Astrocyte of the spinal cord (primary cell): ENCODE data around the gene CASS4.
A peak's percentile ranks its signal among the peaks of the same experiment; 100 is the strongest.
"Not testable (repeated sequence)": the region's sequence is repeated elsewhere in the genome, so short reads cannot be mapped to it uniquely, and the experiment has no call there.

Source experiments
- DNase-seq: peaks from one replicate; pipeline ENCODE4 v3.0.0; 2011; ENCODE audit warnings: low read depth, low spot score
- H3K4me3 ChIP-seq: 2 replicates; pipeline ENCODE4 v1.5.1; 2011; ENCODE audit warnings: low read depth, mild to moderate bottlenecking, low read length, moderate library complexity
- in situ Hi-C: cut with HindIII; loops from 2 replicates; pipeline ENCODE4 v1.10.0; 2017; ENCODE audit warnings: low sequenced_read_pairs
- TF ChIP-seq, protein P1 (sequence below): IDR thresholded peaks from 2 replicates; pipeline ENCODE4 v1.5.1; 2012; ENCODE audit warnings: low read depth, mild to moderate bottlenecking, low read length, inconsistent platforms

The CASS4 gene

DNA sequence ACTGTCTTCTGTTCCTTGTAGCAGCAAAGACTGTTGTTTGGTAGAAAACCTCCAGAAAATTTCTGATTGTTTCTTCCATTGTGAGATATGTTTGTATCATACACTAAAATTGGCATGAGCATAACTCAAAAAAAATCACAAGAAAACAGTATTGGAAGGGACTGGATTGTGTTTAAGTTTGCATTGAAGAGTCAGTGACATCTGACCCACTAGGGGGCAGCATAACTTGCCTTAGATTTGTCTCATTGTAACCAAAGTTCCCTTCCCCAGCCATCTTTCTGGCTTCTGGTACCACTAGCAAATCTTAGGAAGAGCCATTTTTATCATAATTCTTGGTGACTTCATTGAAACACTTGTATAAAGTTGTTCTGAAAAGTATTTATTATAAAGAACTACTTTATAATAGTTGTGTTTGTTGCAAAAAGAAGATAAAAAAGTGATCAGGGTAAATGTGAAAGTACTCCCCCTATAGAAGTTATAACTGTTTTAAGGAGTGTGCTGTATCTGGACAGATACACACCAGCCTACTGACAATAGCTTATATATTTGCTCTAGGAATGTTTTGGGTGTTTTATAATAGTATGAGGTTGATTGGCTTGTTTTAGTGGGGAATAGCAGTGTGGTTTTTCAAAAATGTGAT lies 11.9 kb upstream of the CASS4 start:
- TF ChIP-seq, protein P1, sequence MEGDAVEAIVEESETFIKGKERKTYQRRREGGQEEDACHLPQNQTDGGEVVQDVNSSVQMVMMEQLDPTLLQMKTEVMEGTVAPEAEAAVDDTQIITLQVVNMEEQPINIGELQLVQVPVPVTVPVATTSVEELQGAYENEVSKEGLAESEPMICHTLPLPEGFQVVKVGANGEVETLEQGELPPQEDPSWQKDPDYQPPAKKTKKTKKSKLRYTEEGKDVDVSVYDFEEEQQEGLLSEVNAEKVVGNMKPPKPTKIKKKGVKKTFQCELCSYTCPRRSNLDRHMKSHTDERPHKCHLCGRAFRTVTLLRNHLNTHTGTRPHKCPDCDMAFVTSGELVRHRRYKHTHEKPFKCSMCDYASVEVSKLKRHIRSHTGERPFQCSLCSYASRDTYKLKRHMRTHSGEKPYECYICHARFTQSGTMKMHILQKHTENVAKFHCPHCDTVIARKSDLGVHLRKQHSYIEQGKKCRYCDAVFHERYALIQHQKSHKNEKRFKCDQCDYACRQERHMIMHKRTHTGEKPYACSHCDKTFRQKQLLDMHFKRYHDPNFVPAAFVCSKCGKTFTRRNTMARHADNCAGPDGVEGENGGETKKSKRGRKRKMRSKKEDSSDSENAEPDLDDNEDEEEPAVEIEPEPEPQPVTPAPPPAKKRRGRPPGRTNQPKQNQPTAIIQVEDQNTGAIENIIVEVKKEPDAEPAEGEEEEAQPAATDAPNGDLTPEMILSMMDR = peak; percentile 77
- in situ Hi-C loops = no loop called here
- no peak overlapping the region for H3K4me3 ChIP-seq
- peak; percentile 80 for DNase-seq

DNA sequence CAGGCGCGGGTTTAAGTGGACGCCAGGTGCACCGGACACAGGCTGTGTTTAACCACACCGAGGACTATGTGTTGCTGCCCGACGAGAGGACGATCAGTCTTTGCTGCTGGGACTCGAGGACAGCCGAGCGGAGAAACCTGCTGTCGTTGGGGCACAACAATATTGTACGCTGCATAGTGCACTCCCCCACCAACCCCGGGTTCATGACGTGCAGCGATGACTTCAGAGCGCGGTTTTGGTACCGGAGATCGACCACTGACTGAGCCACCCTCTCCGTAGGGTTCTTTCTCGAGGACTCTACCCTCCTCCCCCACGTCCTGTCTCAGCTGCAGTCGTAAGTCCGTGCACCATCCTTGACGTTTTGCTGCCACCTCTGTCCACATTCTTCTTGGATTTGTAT lies 8.6 kb upstream of the CASS4 start:
- DNase-seq = no peak

DNA sequence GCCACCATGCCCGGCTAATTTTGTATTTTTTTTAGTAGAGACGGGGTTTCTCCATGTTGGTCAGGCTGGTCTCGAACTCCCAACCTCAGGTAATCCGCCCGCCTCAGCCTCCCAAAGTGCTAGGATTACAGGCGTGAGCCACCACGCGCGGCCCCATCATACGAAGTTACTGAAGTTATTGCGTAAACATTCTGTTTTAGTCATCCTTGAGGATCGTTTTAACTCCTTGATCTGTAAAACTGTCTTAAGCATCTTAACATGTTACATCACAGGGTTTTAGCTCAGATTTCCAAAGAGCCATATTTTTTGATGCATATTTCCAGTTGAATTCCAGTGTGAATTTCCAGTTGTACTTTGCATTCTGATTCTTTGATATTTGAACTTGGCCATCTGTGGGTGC lies 6.7 kb upstream of the CASS4 start:
- DNase-seq, in situ Hi-C loops, H3K4me3 ChIP-seq: not testable (repeated sequence)

More for the DNA sequence above, 8.6 kb upstream of the CASS4 start:
- H3K4me3 ChIP-seq = no peak overlapping the region
- in situ Hi-C loops = no loop called here
- TF ChIP-seq, protein P1 = no peak

- in situ Hi-C loops = no loop called here
- TF ChIP-seq, protein P1 = no peak
- DNase-seq = no peak
- no peak overlapping the region for H3K4me3 ChIP-seq
These were observed 5.2 kb upstream of the CASS4 start for GRCh38 chr20:56406910-56407309.

DNA sequence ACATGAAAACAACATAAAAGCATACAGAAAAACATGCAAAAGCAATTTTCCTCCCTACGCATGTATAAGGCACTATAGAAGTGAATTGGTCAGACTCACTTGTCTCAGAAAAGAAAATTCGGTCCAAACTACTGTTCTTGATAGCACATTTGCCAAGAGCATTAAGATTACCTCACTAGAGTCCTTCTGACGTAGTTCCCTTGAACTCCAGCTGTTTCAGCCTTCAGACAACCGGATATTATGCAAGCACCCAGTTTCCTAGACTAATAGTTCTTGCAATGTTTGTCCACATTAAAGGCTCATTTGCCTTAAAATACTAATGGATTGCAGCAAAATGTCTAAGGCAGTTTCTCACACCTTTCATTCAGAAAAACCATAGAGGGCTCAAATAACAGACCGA lies 2.5 kb upstream of the CASS4 start:
- TF ChIP-seq, protein P1 = no peak
- in situ Hi-C loops = no loop called here
- DNase-seq = no peak
- no peak overlapping the region for H3K4me3 ChIP-seq

DNA sequence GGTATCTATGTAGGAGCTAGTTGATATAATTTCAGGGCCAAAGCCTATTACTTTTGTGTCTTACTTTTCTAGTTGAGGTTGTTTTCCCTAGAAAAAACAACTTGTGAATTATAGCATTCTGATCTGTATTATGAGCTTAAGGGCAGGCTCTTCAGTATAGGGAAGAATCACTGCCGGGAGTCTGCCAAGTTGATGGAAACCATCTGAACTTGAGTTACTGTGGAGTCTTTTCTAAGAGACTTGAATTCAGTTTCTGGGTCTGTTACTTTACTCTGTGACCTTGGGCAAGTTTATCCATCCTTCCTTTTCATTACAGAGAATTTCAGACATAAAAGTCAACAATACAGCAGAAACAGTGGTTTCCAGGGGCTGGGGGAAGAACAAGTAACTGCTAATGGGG lies 2.1 kb upstream of the CASS4 start:
- DNase-seq = no peak
- TF ChIP-seq, protein P1 = no peak
- no peak overlapping the region for H3K4me3 ChIP-seq
- in situ Hi-C loops = no loop called here

GRCh38 chr20:56411287-56411686 lies 773 bp upstream of the CASS4 start:
- H3K4me3 ChIP-seq, DNase-seq, in situ Hi-C loops: not testable (repeated sequence)

DNA sequence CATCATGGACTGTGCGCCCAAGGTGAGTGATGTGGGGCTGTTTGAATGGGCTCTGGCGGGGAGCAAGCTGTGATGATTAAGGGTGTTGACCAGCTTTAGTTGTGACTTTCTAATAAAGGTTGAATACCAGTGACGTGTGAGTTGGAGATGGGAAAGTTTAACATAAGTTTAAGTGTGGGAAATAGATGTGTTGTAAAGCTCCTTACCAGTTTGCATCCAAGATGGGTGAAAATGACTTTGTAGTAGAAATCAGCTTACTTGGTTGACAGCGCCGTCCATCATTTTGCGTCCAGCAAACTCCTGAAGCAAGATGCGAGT lies 372 bp downstream of the CASS4 start:
- in situ Hi-C loops = no loop called here
- peak overlapping the region; percentile 0 for H3K4me3 ChIP-seq

More for the DNA sequence above, 372 bp downstream of the CASS4 start:
- no peak for DNase-seq
- TF ChIP-seq, protein P1 = no peak
